Activated B cell treated with CpG ODN at 0.5 μM for 24 hours (primary cell): Measurements from ENCODE around the gene NYNRIN. TPM values are rescaled to one million over a fixed set of nuclear protein-coding genes. Genes with fewer than 3 reads are reported as not detected.

ENCODE experiments used
- ATAC-seq: fragments of 200-7000 bp; cut with Tn5 transposase; one replicate; pipeline ENCODE4 v1.10.0; 2021; ENCODE audit warnings: low read depth, mild to moderate bottlenecking, moderate library complexity
- CTCF ChIA-PET: fragments of 350-600 bp; sonication (Branson Sonifier 250); formaldehyde crosslinking; loops from one replicate; lab custom pipeline; 2021; ENCODE audit warnings: antibody characterized with exemption; lab: Charles Lee
- POLR2A ChIA-PET: fragments of 350-600 bp; sonication (Branson Sonifier 250); formaldehyde crosslinking; loops from one replicate; lab custom pipeline; 2021; ENCODE audit warnings: antibody characterized with exemption; lab: Charles Lee
- DNase-seq: peaks from one replicate; pipeline ENCODE4 v3.0.0; 2022
- H3K27ac Mint-ChIP-seq: one replicate; pipeline ENCODE4 v1.8.0; 2020; ENCODE audit warnings: mixed read lengths
- H3K27me3 Mint-ChIP-seq: one replicate; pipeline ENCODE4 v1.8.0; 2021; ENCODE audit warnings: mixed read lengths
- H3K36me3 Mint-ChIP-seq: one replicate; pipeline ENCODE4 v1.8.0; 2021; ENCODE audit warnings: low read depth, mixed read lengths
- H3K4me1 Mint-ChIP-seq: one replicate; pipeline ENCODE4 v1.8.0; 2021; ENCODE audit warnings: mixed read lengths
- H3K4me3 Mint-ChIP-seq: one replicate; pipeline ENCODE4 v1.8.0; 2020; ENCODE audit warnings: mild to moderate bottlenecking, mixed read lengths
- H3K9me3 Mint-ChIP-seq: one replicate; pipeline ENCODE4 v1.8.0; 2020; ENCODE audit warnings: mixed read lengths
- CTCF ChIP-seq: fragments of 200-600 bp; IDR thresholded peaks from one replicate; pipeline ENCODE4 v1.8.0; 2022; ENCODE audit warnings: antibody characterized with exemption, mild to moderate bottlenecking
- intact Hi-C: fragments of 100-400 bp; cut with micrococcal nuclease; formaldehyde crosslinking; loops from one replicate; pipeline ENCODE4 v1.15.1; 2024
- total RNA-seq: library from RNA; stranded (reverse); gene quantifications from 2 replicates; pipeline ENCODE4 v1.2.3, GENCODE V29; 2022

NYNRIN gene
- total RNA-seq, 1 donor from 2014 or later: 0.04 TPM

GRCh38 chr14:24366721-24367513, 31.9 kb upstream of the NYNRIN start:
- H3K27ac Mint-ChIP-seq: peak overlapping the region; percentile 80
- H3K27me3 Mint-ChIP-seq: peaks cover 5% of the 10 kb centered on the region
- ChIA-PET CTCF (interaction anchor here (0.6 to 2.3 kb wide), 10 partner anchors 12 to 75 kb away, joined by 3 to 108 read pairs (median 12); partner anchors contain the start of genes ADCY4, CBLN3, KHNYN and RIPK3), POLR2A (interaction anchor here (0.6 to 4.2 kb wide), 23 partner anchors 7 to 1497 kb away, joined by 3 to 257 read pairs (median 6); partner anchors contain the start of genes ADCY4, CBLN3, DCAF11 and KHNYN)
- ATAC-seq (peak; percentile 83), DNase-seq (peak; percentile 100)
- intact Hi-C loops: loop anchor here (1.0 to 5.0 kb wide), 2 partner anchors 95 to 125 kb away; partner anchors contain the start of genes RABGGTA and TINF2
- no peak for TF ChIP-seq CTCF
- H3K4me1 Mint-ChIP-seq: peaks cover 33% of the 10 kb centered on the region
- H3K36me3 Mint-ChIP-seq: no peaks in the 10 kb centered on the region
- peak overlapping the region; percentile 85 for H3K4me3 Mint-ChIP-seq
- no peaks in the 10 kb centered on the region for H3K9me3 Mint-ChIP-seq

GRCh38 chr14:24367514-24368211, 31.1 kb upstream of the NYNRIN start, which contains the start of gene NFATC4:
Gene NFATC4, plus strand, starts transcription at chr14:24368184. Its CDS starts 157 bp downstream, at chr14:24368341.
- peak within 1 kb of the TSS; percentile 85 for H3K4me3 Mint-ChIP-seq
- H3K36me3 Mint-ChIP-seq: no peaks in the 10 kb centered on the region
- H3K27ac Mint-ChIP-seq: peak within 1 kb of the TSS; percentile 80
- TF ChIP-seq CTCF: no peak
- H3K27me3 Mint-ChIP-seq: peaks cover 2% of the 10 kb centered on the region
- no peak for ATAC-seq
- POLR2A ChIA-PET: interaction anchor here (0.5 to 4.2 kb wide), 4 partner anchors 62 to 1385 kb away, joined by 3 to 257 read pairs (median 4); partner anchors contain the start of genes CBLN3 and KHNYN
- intact Hi-C loops: loop anchor here (5.0 kb wide), 1 partner anchor 95 kb away; the partner anchor contains the start of gene RABGGTA
- CTCF ChIA-PET: interaction anchor here (1.4 kb wide), 1 partner anchor 64 kb away, joined by 3 read pairs; no protein-coding TSS in a partner anchor
- no peaks in the 10 kb centered on the region for H3K9me3 Mint-ChIP-seq
- DNase-seq: no peak
- H3K4me1 Mint-ChIP-seq: peaks cover 33% of the 10 kb centered on the region

GRCh38 chr14:24368212-24368561, 30.6 kb upstream of the NYNRIN start:
- DNase-seq (no peak), ATAC-seq (no peak)
- ChIA-PET CTCF (interaction anchor here (1.4 kb wide), 1 partner anchor 64 kb away, joined by 3 read pairs; no protein-coding TSS in a partner anchor), POLR2A (interaction anchor here (0.5 to 4.2 kb wide), 6 partner anchors 41 to 1385 kb away, joined by 3 to 257 read pairs (median 3); partner anchors contain the start of genes CBLN3, DCAF11 and KHNYN)
- peaks cover 2% of the 10 kb centered on the region for H3K27me3 Mint-ChIP-seq
- peaks cover 33% of the 10 kb centered on the region for H3K4me1 Mint-ChIP-seq
- no peak for TF ChIP-seq CTCF
- peak overlapping the region; percentile 85 for H3K4me3 Mint-ChIP-seq
- intact Hi-C loops: loop anchor here (5.0 kb wide), 1 partner anchor 96 kb away; the partner anchor contains the start of gene RABGGTA
- no peaks in the 10 kb centered on the region for H3K36me3 Mint-ChIP-seq
- H3K9me3 Mint-ChIP-seq: no peaks in the 10 kb centered on the region
- peak overlapping the region; percentile 59 for H3K27ac Mint-ChIP-seq

GRCh38 chr14:24368562-24369252, 30.1 kb upstream of the NYNRIN start:
- Mint-ChIP-seq H3K4me3 (peak overlapping the region; percentile 85), H3K27me3 (peaks cover 2% of the 10 kb centered on the region), H3K36me3 (no peaks in the 10 kb centered on the region), H3K9me3 (no peaks in the 10 kb centered on the region), H3K27ac (peak overlapping the region; percentile 59), H3K4me1 (peaks cover 33% of the 10 kb centered on the region)
- TF ChIP-seq CTCF: no peak
- DNase-seq (peak; percentile 37), ATAC-seq (no peak)
- ChIA-PET CTCF (interaction anchor here (1.4 kb wide), 1 partner anchor 63 kb away, joined by 3 read pairs; no protein-coding TSS in a partner anchor), POLR2A (interaction anchor here (0.5 to 4.2 kb wide), 6 partner anchors 41 to 1386 kb away, joined by 3 to 257 read pairs (median 3); partner anchors contain the start of genes CBLN3, DCAF11 and KHNYN)
- intact Hi-C loops: loop anchor here (5.0 kb wide), 1 partner anchor 96 kb away; the partner anchor contains the start of gene RABGGTA
